GM23338 (cell line): ENCODE measurements around the gene ID2. TPM values are rescaled to one million over a fixed set of nuclear protein-coding genes. Genes with fewer than 3 reads are reported as not detected.

Experiments used
- ATAC-seq: fragments of 200-7000 bp; cut with Tn5 transposase; 3 replicates; pipeline ENCODE4 v1.9.1; 2020
- DNase-seq: peaks from one replicate; pipeline ENCODE4 v3.0.0-alpha.2; 2015; ENCODE audit warnings: low spot score
- H2AFZ ChIP-seq: fragments of 200-600 bp; sonication (generic); 2 replicates; pipeline ENCODE4 v1.8.0; 2016; ENCODE audit warnings: antibody characterized with exemption, mild to moderate bottlenecking, moderate library complexity
- H3F3A ChIP-seq: fragments of 200-600 bp; sonication (generic); replicated peaks from 2 replicates; pipeline ENCODE4 v1.8.0; 2017; ENCODE audit warnings: antibody characterized with exemption, mixed run types, low read depth
- H3K27ac ChIP-seq: fragments of 200-600 bp; sonication (generic); 2 replicates; pipeline ENCODE4 v1.6.1; 2016; ENCODE audit warnings: low read depth
- H3K27me3 ChIP-seq: fragments of 200-600 bp; sonication (generic); 2 replicates; pipeline ENCODE4 v1.8.0; 2016; ENCODE audit warnings: mild to moderate bottlenecking, mixed run types, moderate library complexity; ENCODE audit not compliant: insufficient read depth
- H3K36me3 ChIP-seq: fragments of 200-600 bp; sonication (generic); 2 replicates; pipeline ENCODE4 v1.8.0; 2016; ENCODE audit warnings: mild to moderate bottlenecking; ENCODE audit not compliant: insufficient read depth
- H3K4me1 ChIP-seq: fragments of 200-600 bp; sonication (generic); 2 replicates; pipeline ENCODE4 v1.8.0; 2016; ENCODE audit warnings: mild to moderate bottlenecking, moderate library complexity; ENCODE audit not compliant: insufficient read depth
- H3K4me2 ChIP-seq: fragments of 200-600 bp; sonication (generic); 2 replicates; pipeline ENCODE4 v1.7.1; 2017; ENCODE audit warnings: mixed run types
- H3K4me3 ChIP-seq: fragments of 200-600 bp; sonication (generic); 2 replicates; pipeline ENCODE4 v1.6.1; 2016; ENCODE audit warnings: mixed run types
- H3K79me2 ChIP-seq: fragments of 200-600 bp; sonication (generic); replicated peaks from 2 replicates; pipeline ENCODE4 v1.8.0; 2017; ENCODE audit warnings: mild to moderate bottlenecking; ENCODE audit not compliant: insufficient read depth
- H3K9me2 ChIP-seq: fragments of 200-600 bp; sonication (generic); 2 replicates; pipeline ENCODE4 v1.8.0; 2017; ENCODE audit not compliant: insufficient read depth
- H4K20me1 ChIP-seq: fragments of 200-600 bp; sonication (generic); replicated peaks from 2 replicates; pipeline ENCODE4 v1.8.0; 2017; ENCODE audit warnings: mild to moderate bottlenecking; ENCODE audit not compliant: insufficient read depth
- H3K27ac Mint-ChIP-seq: 2 replicates; pipeline ENCODE4 v1.8.0; 2020; ENCODE audit warnings: inconsistent platforms, mild to moderate bottlenecking, moderate library complexity, mixed read lengths
- H3K27me3 Mint-ChIP-seq: 3 replicates; pipeline ENCODE4 v1.8.0; 2022; ENCODE audit warnings: low read depth, mild to moderate bottlenecking, moderate library complexity, mixed read lengths, inconsistent platforms; ENCODE audit not compliant: insufficient read depth, poor library complexity
- H3K36me3 Mint-ChIP-seq: 3 replicates; pipeline ENCODE4 v1.8.0; 2021; ENCODE audit warnings: low read depth, mild to moderate bottlenecking, inconsistent platforms, moderate library complexity, mixed read lengths
- H3K4me1 Mint-ChIP-seq: 3 replicates; pipeline ENCODE4 v1.8.0; 2020; ENCODE audit warnings: mild to moderate bottlenecking, inconsistent platforms, mixed read lengths
- H3K4me3 Mint-ChIP-seq: 3 replicates; pipeline ENCODE4 v1.8.0; 2021; ENCODE audit warnings: moderate library complexity, mild to moderate bottlenecking, inconsistent platforms, mixed read lengths
- H3K9me3 Mint-ChIP-seq: 3 replicates; pipeline ENCODE4 v1.8.0; 2020; ENCODE audit warnings: moderate library complexity, mild to moderate bottlenecking, inconsistent platforms, mixed read lengths
- CREB1 ChIP-seq: fragments of 250-450 bp; sonication (Bioruptor Pico); IDR thresholded peaks from 2 replicates; pipeline ENCODE4 v1.5.0; 2020; ENCODE audit warnings: low read depth, mild to moderate bottlenecking, moderate library complexity
- CTCF ChIP-seq, 2 experiments: fragments of 200-600 bp in 1 of 2; sonication (generic) in 1 of 2; conservative IDR thresholded peaks; 2 replicates each; pipeline versions ENCODE4 v1.5.1 to v1.6.1; 2016 to 2017; ENCODE audit warnings: antibody characterized with exemption in 2 of 2, low read depth in 2 of 2, mild to moderate bottlenecking in 2 of 2, moderate library complexity in 1 of 2
- EZH2 ChIP-seq: fragments of 200-600 bp; sonication (generic); IDR thresholded peaks from one replicate; pipeline ENCODE4 v1.8.0; 2017; ENCODE audit warnings: antibody characterized with exemption, mild to moderate bottlenecking, low read depth; ENCODE audit not compliant: unreplicated experiment
- EZH2phosphoT487 ChIP-seq: fragments of 200-600 bp; sonication (generic); IDR thresholded peaks from one replicate; pipeline ENCODE4 v1.8.1; 2018; ENCODE audit warnings: antibody characterized with exemption; ENCODE audit not compliant: unreplicated experiment
- JUNB ChIP-seq: IDR thresholded peaks from one replicate; pipeline ENCODE4 v1.6.1; 2016; ENCODE audit warnings: antibody characterized with exemption; ENCODE audit not compliant: unreplicated experiment
- NANOG ChIP-seq: IDR thresholded peaks from 2 replicates; pipeline ENCODE4 v1.6.1; 2016; ENCODE audit warnings: antibody characterized with exemption, borderline replicate concordance
- POLR2AphosphoS5 ChIP-seq: IDR thresholded peaks from 2 replicates; pipeline ENCODE4 v1.6.1; 2016; ENCODE audit warnings: antibody characterized with exemption, low read depth
- STAT1 ChIP-seq: IDR thresholded peaks from one replicate; pipeline ENCODE4 v1.6.1; 2016; ENCODE audit warnings: antibody characterized with exemption; ENCODE audit not compliant: unreplicated experiment
- ZNF114 ChIP-seq: fragments of 250-450 bp; sonication (Bioruptor Pico); IDR thresholded peaks from 2 replicates; pipeline ENCODE4 v1.5.0; 2020; ENCODE audit warnings: mild to moderate bottlenecking, moderate library complexity
- ZNF331 ChIP-seq: fragments of 250-450 bp; sonication (Bioruptor Pico); IDR thresholded peaks from 2 replicates; pipeline ENCODE4 v1.5.0; 2020; ENCODE audit warnings: low read depth, mild to moderate bottlenecking, moderate library complexity
- ZNF462 ChIP-seq: fragments of 250-450 bp; sonication (Bioruptor Pico); IDR thresholded peaks from 2 replicates; pipeline ENCODE4 v1.5.0; 2020; ENCODE audit warnings: mild to moderate bottlenecking, moderate library complexity
- polyA plus RNA-seq: library from polyadenylated mRNA; unstranded; fragments of >200 nt; fragmentation: Nextera tagmentation; extraction: Ambion mirVana; gene quantifications from 2 replicates; pipeline ENCODE4 v1.2.1, GENCODE V29; 2016
- total RNA-seq: library from RNA; depleted of rRNA; stranded (reverse); fragments of >200 nt; shearing (Covaris generic); gene quantifications from 2 replicates; pipeline ENCODE4 v1.2.3, GENCODE V29; 2014
- TF ChIP-seq, protein P1 (sequence below): IDR thresholded peaks from one replicate; pipeline ENCODE4 v1.6.1; 2018; ENCODE audit warnings: antibody characterized with exemption; ENCODE audit not compliant: unreplicated experiment
- TF ChIP-seq, protein P2 (sequence below): IDR thresholded peaks from 2 replicates; pipeline ENCODE4 v1.6.1; 2016; ENCODE audit warnings: antibody characterized with exemption

ID2 gene
- total and polyA plus RNA-seq, 2 experiments from 2014 or later = 87.0 to 110 TPM

DNA sequence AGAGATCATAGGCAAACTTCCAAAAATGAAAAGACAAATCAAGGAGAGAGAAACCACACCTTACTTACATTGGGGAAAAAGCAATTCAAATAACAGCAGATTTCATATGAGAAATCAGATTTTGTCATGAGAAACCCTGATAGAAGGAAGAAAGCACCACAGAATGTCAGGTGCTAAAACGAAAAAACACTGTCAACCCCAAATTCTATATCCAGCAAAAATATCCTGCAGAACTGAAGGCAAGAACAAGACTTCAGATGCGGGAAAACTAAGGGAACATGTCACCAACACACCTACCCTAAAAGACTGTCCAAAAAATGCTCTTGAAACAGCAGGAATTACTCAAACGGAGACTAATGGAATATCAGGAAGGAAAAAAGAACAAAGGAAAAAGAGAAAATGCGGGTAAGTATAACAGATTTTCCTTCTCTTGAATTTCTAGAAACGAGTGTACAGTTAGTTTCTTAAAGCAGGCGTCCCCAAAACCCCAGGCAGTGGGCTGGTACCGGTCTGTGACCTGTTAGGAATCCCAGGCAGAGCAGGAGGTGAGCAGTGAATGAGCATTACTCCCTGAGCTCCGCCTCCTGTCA lies 7.3 kb upstream of the ID2 start:
- H4K20me1 ChIP-seq = no peaks in the 10 kb centered on the region
- H3K9me2 ChIP-seq = 0 out of 2 replicates have a peak, but pooled peaks cover 5% of the 10 kb centered on the region
- no peak overlapping the region for H3K4me3 ChIP-seq
- ATAC-seq (no peak), DNase-seq (no peak)
- peaks cover 17% of the 10 kb centered on the region for H3K4me1 Mint-ChIP-seq
- H3K27me3 Mint-ChIP-seq = peaks cover 44% of the 10 kb centered on the region
- no peaks in the 10 kb centered on the region; the same call in 1 of the 2 replicates for H3K36me3 ChIP-seq
- no peak overlapping the region for H3K4me3 Mint-ChIP-seq
- H3K9me3 Mint-ChIP-seq = peaks cover 28% of the 10 kb centered on the region
- H2AFZ ChIP-seq = no peak overlapping the region
- peaks cover 57% of the 10 kb centered on the region for H3K27me3 ChIP-seq
- H3F3A ChIP-seq = no peaks in the 10 kb centered on the region
- no peaks in the 10 kb centered on the region for H3K79me2 ChIP-seq
- no peak overlapping the region for H3K27ac ChIP-seq
- H3K4me2 ChIP-seq = no peak overlapping the region
- no peak for TF ChIP-seq ZNF331 (CRISPR knock-in tag)
- TF ChIP-seq EZH2phosphoT487 = no peak
- no peak for TF ChIP-seq CREB1 (CRISPR knock-in tag)
- no peak for TF ChIP-seq CTCF (conservative IDR thresholded peaks at IDR 0.05; ENCODE audit: low read depth in 2 of 2)
- no peak for TF ChIP-seq ZNF114 (CRISPR knock-in tag)
- TF ChIP-seq EZH2 = no peak
- no peak for TF ChIP-seq POLR2AphosphoS5
- no peak for TF ChIP-seq STAT1
- TF ChIP-seq, protein P1, sequence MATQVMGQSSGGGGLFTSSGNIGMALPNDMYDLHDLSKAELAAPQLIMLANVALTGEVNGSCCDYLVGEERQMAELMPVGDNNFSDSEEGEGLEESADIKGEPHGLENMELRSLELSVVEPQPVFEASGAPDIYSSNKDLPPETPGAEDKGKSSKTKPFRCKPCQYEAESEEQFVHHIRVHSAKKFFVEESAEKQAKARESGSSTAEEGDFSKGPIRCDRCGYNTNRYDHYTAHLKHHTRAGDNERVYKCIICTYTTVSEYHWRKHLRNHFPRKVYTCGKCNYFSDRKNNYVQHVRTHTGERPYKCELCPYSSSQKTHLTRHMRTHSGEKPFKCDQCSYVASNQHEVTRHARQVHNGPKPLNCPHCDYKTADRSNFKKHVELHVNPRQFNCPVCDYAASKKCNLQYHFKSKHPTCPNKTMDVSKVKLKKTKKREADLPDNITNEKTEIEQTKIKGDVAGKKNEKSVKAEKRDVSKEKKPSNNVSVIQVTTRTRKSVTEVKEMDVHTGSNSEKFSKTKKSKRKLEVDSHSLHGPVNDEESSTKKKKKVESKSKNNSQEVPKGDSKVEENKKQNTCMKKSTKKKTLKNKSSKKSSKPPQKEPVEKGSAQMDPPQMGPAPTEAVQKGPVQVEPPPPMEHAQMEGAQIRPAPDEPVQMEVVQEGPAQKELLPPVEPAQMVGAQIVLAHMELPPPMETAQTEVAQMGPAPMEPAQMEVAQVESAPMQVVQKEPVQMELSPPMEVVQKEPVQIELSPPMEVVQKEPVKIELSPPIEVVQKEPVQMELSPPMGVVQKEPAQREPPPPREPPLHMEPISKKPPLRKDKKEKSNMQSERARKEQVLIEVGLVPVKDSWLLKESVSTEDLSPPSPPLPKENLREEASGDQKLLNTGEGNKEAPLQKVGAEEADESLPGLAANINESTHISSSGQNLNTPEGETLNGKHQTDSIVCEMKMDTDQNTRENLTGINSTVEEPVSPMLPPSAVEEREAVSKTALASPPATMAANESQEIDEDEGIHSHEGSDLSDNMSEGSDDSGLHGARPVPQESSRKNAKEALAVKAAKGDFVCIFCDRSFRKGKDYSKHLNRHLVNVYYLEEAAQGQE = no peak
- no peak for TF ChIP-seq JUNB
- TF ChIP-seq, protein P2, sequence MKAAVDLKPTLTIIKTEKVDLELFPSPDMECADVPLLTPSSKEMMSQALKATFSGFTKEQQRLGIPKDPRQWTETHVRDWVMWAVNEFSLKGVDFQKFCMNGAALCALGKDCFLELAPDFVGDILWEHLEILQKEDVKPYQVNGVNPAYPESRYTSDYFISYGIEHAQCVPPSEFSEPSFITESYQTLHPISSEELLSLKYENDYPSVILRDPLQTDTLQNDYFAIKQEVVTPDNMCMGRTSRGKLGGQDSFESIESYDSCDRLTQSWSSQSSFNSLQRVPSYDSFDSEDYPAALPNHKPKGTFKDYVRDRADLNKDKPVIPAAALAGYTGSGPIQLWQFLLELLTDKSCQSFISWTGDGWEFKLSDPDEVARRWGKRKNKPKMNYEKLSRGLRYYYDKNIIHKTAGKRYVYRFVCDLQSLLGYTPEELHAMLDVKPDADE = no peak
- TF ChIP-seq ZNF462 (CRISPR knock-in tag) = no peak
- TF ChIP-seq NANOG = no peak
- H3K36me3 Mint-ChIP-seq = peaks cover 21% of the 10 kb centered on the region
- H3K27ac Mint-ChIP-seq = no peak overlapping the region
- H3K4me1 ChIP-seq = peaks cover 17% of the 10 kb centered on the region
